Brain microvascular endothelial cell (primary cell): ENCODE measurements around the gene FBXL15.

ENCODE experiments used
- DNase-seq: peaks from one replicate; pipeline ENCODE4 v3.0.0-alpha.2; 2020
- H3K27ac ChIP-seq: fragments of 250-450 bp; sonication (Bioruptor Pico); 2 replicates; pipeline ENCODE4 v1.5.1; 2020; ENCODE audit warnings: mild to moderate bottlenecking, moderate library complexity
- H3K27me3 ChIP-seq: fragments of 250-450 bp; sonication (Bioruptor Pico); replicated peaks from 2 replicates; pipeline ENCODE4 v1.5.1; 2020; ENCODE audit warnings: mild to moderate bottlenecking
- H3K36me3 ChIP-seq: fragments of 250-450 bp; sonication (Bioruptor Pico); replicated peaks from 2 replicates; pipeline ENCODE4 v1.5.1; 2020; ENCODE audit warnings: mild to moderate bottlenecking
- H3K4me3 ChIP-seq: 2 replicates; pipeline ENCODE4 v1.5.1; 2011; ENCODE audit warnings: low read depth, mild to moderate bottlenecking, control low read depth, low read length, moderate library complexity
- in situ Hi-C: cut with HindIII; loops from 2 replicates; pipeline ENCODE4 v1.10.0; 2017; ENCODE audit warnings: low sequenced_read_pairs, low pct_ligation_motif_present
- TF ChIP-seq, protein P1 (sequence below): IDR thresholded peaks from 2 replicates; pipeline ENCODE4 v1.5.1; 2011; ENCODE audit warnings: low read depth, mild to moderate bottlenecking, moderate library complexity, low read length, control low read depth, inconsistent platforms; ENCODE audit errors: missing control alignments

The FBXL15 gene

DNA sequence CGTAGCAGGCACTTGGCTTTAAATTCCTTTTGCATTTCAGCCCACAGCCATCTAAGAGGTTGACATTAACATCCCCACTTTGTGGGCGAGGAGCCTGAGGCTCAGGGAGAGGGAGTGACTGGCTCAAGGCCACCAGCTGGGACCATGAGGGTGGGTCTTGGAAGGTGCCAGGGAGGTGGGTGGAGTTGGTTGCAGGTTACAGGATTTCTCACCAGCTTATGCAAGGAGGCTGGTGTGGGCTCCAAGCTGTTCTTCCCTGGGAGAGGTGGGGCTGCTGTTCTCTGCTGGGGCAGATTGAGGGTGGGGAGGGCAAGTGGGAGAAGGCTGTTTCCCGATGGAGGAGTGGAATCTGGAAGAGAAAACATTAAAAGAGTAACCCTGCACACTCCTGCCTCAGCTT lies 44.8 kb downstream of the FBXL15 start:
- no peak overlapping the region for H3K27ac ChIP-seq
- in situ Hi-C loops: no loop called here
- no peak for DNase-seq

DNA sequence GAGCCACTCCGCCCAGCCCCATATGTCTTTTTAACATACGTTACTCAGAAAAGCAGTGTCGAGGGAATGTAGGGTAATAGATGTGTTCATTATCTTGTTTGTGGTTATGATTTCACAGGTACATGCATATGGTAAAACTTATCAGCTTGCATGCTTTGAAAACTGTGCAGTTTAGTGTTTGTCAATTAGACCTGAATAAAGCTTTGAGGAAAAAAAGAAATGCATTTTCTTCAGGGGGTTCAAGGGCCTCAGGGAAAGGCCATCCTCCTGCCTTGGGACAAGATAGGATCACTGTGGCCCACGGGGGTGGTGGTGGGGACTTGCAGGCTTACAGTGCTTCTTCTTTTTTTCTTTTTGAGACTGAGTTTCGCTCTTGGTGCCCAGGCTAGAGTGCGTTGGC lies 46.7 kb downstream of the FBXL15 start:
- TF ChIP-seq, protein P1, sequence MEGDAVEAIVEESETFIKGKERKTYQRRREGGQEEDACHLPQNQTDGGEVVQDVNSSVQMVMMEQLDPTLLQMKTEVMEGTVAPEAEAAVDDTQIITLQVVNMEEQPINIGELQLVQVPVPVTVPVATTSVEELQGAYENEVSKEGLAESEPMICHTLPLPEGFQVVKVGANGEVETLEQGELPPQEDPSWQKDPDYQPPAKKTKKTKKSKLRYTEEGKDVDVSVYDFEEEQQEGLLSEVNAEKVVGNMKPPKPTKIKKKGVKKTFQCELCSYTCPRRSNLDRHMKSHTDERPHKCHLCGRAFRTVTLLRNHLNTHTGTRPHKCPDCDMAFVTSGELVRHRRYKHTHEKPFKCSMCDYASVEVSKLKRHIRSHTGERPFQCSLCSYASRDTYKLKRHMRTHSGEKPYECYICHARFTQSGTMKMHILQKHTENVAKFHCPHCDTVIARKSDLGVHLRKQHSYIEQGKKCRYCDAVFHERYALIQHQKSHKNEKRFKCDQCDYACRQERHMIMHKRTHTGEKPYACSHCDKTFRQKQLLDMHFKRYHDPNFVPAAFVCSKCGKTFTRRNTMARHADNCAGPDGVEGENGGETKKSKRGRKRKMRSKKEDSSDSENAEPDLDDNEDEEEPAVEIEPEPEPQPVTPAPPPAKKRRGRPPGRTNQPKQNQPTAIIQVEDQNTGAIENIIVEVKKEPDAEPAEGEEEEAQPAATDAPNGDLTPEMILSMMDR: no peak
- H3K4me3 ChIP-seq: no peak overlapping the region
- no peak overlapping the region for H3K27ac ChIP-seq
- no peaks in the 10 kb centered on the region for H3K27me3 ChIP-seq
- no peak for DNase-seq
- no peaks in the 10 kb centered on the region for H3K36me3 ChIP-seq
- in situ Hi-C loops: no loop called here

More for the DNA sequence above, 44.8 kb downstream of the FBXL15 start:
- TF ChIP-seq, protein P1: no peak
- H3K36me3 ChIP-seq: no peaks in the 10 kb centered on the region
- no peak overlapping the region for H3K4me3 ChIP-seq
- H3K27me3 ChIP-seq: no peaks in the 10 kb centered on the region

DNA sequence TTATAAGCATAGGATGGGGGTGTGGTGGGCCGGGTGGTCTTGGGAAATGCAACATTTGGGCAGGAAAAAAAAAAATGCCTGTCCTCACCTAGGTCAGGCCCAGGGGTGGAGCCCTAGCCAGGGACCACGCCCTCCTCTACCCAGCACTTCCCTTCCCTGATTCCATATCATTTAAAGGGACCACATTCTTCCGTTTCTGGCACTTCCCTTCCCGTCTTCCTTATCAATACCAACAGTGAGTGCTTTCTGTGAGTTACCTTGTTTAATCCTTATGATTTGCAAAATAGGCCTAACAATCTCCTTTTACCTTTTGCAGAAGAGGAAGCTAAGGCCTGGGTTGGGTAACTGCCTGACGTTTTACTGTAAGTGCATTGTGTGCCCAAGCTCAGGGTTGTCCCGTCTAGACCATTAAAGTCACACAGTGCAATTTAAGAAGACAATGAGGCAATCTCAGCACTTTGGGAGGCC lies 47.4 kb downstream of the FBXL15 start:
- no peaks in the 10 kb centered on the region for H3K36me3 ChIP-seq
- in situ Hi-C loops: no loop called here
- TF ChIP-seq, protein P1: no peak
- H3K4me3 ChIP-seq: no peak overlapping the region
- no peak for DNase-seq
- H3K27ac ChIP-seq: no peak overlapping the region
- H3K27me3 ChIP-seq: no peaks in the 10 kb centered on the region

DNA sequence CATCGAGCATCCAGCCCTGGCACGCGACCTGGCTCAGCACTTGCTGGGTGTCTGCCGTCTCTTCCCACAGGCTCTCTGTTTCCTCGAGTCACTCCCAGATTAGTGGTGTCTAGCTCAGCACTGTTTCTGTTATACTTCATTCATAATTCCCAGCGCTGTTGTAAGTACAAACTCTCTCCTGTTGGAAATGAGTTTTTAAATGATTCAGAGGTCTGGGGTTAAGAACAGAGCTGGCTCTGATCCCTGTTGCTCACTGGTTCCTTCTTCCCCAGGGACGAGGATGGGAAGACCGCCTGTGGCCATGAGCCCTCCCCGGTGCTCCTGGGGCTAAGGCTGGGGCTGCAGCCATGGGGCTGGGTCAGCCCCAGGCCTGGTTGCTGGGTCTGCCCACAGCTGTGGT lies 48.0 kb downstream of the FBXL15 start:
- no peaks in the 10 kb centered on the region for H3K27me3 ChIP-seq
- H3K27ac ChIP-seq: no peak overlapping the region
- in situ Hi-C loops: no loop called here
- TF ChIP-seq, protein P1: no peak
- no peaks in the 10 kb centered on the region for H3K36me3 ChIP-seq
- H3K4me3 ChIP-seq: no peak overlapping the region
- no peak for DNase-seq

DNA sequence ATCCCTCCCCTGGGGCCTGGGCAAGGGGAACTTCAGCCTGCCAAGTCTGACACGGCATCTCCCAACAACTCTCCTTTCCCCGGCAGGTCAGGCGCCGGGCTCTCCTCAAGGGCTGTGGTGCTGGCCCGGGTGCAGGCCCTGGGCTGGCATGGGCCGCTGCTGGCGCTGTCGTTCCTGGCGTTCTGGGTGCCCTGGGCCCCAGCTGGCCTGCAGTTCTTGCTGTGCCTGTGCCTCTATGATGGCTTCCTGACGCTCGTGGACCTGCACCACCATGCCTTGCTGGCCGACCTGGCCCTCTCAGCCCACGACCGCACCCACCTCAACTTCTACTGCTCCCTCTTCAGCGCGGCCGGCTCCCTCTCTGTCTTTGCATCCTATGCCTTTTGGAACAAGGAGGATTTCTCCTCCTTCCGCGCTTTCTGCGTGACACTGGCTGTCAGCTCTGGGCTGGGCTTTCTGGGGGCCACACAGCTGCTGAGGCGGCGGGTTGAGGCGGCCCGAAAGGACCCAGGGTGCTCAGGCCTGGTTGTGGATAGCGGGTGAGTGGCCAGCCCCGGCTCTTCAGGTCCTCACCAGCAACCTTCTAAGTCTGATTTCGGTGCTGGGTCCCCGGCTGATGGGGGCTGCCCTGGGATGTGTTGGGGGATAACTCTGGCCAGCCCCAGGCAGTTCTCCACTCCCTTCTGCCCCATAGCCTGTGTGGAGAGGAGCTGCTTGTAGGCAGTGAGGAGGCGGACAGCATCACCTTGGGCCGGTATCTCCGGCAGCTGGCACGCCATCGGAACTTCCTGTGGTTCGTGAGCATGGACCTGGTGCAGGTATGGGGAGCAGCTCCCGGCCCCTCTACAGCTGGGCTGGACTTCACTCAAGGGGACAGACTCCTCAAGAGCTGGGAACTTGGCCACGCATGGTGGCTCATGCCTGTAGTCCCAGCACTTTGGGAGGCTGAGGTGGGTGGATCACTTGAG lies 50.2 kb downstream of the FBXL15 start:
- Histone ChIP-seq H3K27me3 (no peaks in the 10 kb centered on the region), H3K4me3 (no peak overlapping the region), H3K27ac (no peak overlapping the region), H3K36me3 (no peaks in the 10 kb centered on the region)
- in situ Hi-C loops: no loop called here
- TF ChIP-seq, protein P1: no peak
- no peak for DNase-seq
